HG03196 (cell line): ENCODE measurements around the gene GOSR2.
"Not testable (repeated sequence)": the region's sequence is repeated elsewhere in the genome, so short reads cannot be mapped to it uniquely, and the experiment has no call there.

Experiments used
- ATAC-seq: cut with Tn5 transposase; IDR thresholded peaks from one replicate; pipeline ENCODE4 v1.9.1; 2021; ENCODE audit not compliant: unreplicated experiment

GOSR2 gene

GRCh38 chr17:46984892-46985291 lies 61.9 kb downstream of the GOSR2 start:
- no peak for ATAC-seq

GRCh38 chr17:46986366-46986765 lies 63.4 kb downstream of the GOSR2 start:
- no peak for ATAC-seq

GRCh38 chr17:46987927-46988326 lies 65.0 kb downstream of the GOSR2 start:
- ATAC-seq: not testable (repeated sequence)

GRCh38 chr17:46989637-46990431 lies 66.9 kb downstream of the GOSR2 start:
- no peak for ATAC-seq

- no peak for ATAC-seq
Measured at GRCh38 chr17:46991617-46992016, 68.7 kb downstream of the GOSR2 start.
